NCI-H1694 (cell line): Measurements from ENCODE around the gene HLA-F.

Source experiments
- DNase-seq: peaks from one replicate; lab custom pipeline; 2025; lab: John Stamatoyannopoulos, UW

HLA-F gene

DNA sequence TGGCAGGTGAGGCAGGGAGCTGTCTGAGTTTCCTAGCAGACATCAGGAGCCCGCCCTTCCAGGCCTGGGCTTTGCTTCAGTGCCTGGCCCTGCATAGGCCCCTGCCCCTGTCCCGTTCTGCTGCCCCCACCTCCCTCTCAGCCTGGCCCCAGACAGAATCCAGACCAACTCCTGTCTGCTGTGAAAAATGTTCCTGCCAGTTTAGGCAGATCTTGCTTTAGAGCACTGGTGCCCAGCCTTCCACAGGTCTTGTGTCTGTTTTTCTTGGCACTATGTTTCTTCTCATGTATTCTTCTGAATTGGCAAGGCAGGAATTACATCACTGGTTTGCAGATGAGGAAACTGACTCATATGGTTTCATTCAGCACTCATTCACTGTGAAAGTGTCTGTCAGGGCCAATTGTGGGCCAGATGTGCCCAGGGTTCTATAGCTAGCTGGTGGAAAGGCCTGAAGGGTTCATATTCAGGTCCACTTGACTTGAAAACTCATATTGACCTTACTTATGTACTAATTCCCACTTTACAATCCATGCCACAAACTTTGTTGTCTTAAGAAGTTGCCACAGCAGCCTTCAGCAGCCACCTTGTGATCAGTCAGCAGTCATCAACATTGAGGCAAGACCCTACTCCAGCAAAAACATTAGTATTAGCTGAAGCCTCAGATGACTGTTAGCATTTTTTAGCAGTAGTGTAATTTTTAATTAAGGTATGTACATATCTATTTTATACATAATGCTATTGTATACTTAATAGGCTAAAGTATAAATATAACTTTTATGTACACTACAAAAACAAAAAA lies 40.5 kb downstream of the HLA-F start:
- no peak for DNase-seq

DNA sequence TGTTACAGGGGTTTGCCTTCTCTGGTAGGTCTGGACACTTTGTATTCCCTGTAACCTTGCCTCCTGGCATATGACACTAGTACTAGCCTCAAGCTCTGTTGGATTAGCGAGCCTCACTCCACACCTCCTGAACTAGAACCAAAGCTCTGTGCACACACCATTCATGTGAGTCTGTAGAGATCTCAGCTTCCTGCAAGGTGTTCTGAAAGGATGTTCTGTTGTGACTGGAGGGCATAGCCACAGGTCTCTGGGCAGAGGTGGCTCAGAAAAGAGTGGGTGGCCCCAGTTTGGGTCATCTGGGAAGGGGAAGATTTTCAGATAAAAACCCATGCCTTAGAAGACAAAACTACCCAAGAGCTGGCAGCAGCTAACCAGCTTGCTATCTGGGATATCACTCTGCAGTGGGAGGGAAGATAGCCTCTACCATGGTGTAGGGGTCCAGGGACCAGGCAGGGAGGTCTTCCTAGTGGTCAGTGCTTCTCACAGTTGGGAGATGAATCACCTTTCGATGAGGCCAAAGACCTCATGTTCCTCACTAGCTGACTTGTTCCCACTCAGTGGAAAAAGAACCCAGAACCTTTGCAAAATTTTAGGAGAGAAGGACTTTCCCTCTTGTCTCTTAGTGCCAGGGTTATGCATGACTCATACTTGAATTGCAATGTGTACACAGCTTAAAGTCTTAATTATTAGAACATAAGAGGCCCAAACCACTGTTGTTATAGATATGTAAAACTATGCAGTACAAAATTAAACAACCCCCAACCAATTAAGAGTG lies 41.4 kb downstream of the HLA-F start:
- no peak for DNase-seq

DNA sequence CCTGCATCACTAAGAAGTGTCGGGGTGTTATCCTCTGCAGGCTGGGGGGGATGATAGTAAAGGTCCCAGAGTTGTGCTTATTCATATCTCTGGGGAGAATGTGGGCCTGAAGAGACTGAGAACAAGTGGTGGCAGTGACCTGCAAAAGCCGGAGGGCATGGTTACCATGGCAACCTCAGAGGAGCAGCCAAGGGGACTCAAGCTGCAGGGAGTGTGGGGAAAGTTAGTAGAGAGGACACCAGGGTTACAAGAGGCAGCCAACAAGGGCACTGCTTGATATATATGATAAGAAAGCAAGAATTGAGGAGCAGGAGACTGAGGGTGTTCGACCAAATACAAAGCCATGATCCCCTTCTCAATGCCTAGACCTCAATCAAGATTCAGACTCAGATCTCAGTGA lies 46.1 kb downstream of the HLA-F start:
- DNase-seq = no peak

DNA sequence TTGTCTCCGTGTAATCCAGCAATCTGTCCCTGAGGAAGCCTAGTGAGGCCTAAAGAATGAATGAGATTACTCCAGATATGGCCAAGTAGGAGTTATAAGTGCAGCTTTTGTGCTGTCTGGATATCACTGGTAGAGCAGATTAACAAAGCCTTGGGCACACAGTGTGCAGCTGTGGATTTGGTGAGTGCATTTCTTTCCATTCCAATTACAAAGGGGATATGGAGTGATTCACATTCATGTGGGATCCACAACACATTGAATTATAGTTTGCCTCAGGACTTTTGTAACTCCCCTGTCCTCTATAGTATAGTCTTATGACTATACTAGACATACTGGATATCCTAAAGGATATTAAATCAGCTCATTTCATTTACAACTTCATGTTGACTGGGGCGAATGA lies 47.1 kb downstream of the HLA-F start:
- DNase-seq = no peak

DNA sequence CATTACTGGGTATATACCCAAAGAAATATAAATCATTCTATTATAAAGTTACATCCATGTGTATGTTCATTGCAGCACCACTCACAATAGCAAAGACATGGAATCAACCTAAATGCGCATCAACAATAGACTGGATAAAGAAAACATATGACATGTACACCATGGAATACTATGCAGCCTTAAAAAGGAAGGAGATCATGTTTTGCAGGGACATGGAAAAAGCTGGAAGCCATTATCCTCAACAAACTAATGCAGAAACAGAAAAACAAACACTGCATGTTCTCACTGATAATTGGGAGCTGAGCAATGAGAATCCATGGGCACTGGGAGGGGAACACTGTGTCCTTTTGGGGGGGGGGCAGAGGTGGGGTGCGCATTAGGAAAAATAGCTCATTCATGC lies 53.5 kb downstream of the HLA-F start:
- no peak for DNase-seq
